ENCODE results near the gene DNAJB6.

Gene DNAJB6

GRCh38 chr7:157440346-157441022, 103.7 kb downstream of the DNAJB6 start:
- Histone ChIP-seq H3K4me1 (ENCODE audit: control insufficient read depth in 2 of 2, insufficient read depth in 1 of 2, low read depth in 1 of 2, low read length in 2 of 2) (peaks cover 2% of the 10 kb centered on the region in 2 donors), H3K27me3 (ENCODE audit: control insufficient read depth in 3 of 3, insufficient read depth in 3 of 3, low read depth in 1 of 3, low read length in 3 of 3) (no peaks in the 10 kb centered on the region), H3K4me2 (ENCODE audit: insufficient read depth, low read length, poor library complexity, severe bottlenecking) (no peak overlapping the region), H4K8ac (ENCODE audit: low read depth, low read length) (peak overlapping the region; percentile 17), H2BK5ac (ENCODE audit: low read length) (peak overlapping the region; percentile 66), H3K27ac (replicated peaks; ENCODE audit: low read length) (no peak overlapping the region), H4K91ac (ENCODE audit: low read depth, low read length, poor library complexity) (no peak overlapping the region), H2AFZ (ENCODE audit: low read length) (no peak overlapping the region), H3K9me3 (replicated peaks in 1 of 2; ENCODE audit: control insufficient read depth in 2 of 2, insufficient read depth in 1 of 2, low read depth in 1 of 2, low read length in 2 of 2) (peaks cover 11 to 33% of the 10 kb centered on the region in 2 donors), H3K18ac (ENCODE audit: low read length) (no peak overlapping the region), H3K79me1 (ENCODE audit: low read depth, low read length) (peaks cover 2% of the 10 kb centered on the region), H3K23ac (ENCODE audit: low read depth, low read length, poor library complexity) (no peak overlapping the region), H3K4ac (ENCODE audit: low read length) (no peak overlapping the region), H2AK5ac (ENCODE audit: low read depth, low read length) (no peak overlapping the region), H2BK12ac (ENCODE audit: low read length) (no peak overlapping the region), H3K4me3 (ENCODE audit: low read length in 2 of 2) (no peak overlapping the region), H2BK15ac (ENCODE audit: low read length) (no peak overlapping the region), H2BK120ac (ENCODE audit: low read depth, low read length) (no peak overlapping the region), H3K9ac (ENCODE audit: low read depth, low read length, poor library complexity) (no peak overlapping the region), H3K36me3 (replicated peaks in 1 of 2; ENCODE audit: control insufficient read depth in 2 of 2, insufficient read depth in 2 of 2, low read length in 2 of 2) (no peaks in the 10 kb centered on the region), H3K14ac (ENCODE audit: low read length) (no peak overlapping the region)
- WGBS, 2 donors (ENCODE audit: extremely low coverage in 2 of 2, insufficient read length in 2 of 2, insufficient replicate concordance in 1 of 2) = no CpG with 5 or more reads among the region's 22 CpGs
- DNase-seq (ENCODE audit: low spot score) = no peak

GRCh38 chr7:157441023-157441399, 104.2 kb downstream of the DNAJB6 start:
- peak overlapping the region; percentile 66 for H2BK5ac ChIP-seq (ENCODE audit: low read length)
- H3K36me3 ChIP-seq (replicated peaks in 1 of 2; ENCODE audit: control insufficient read depth in 2 of 2, insufficient read depth in 2 of 2, low read length in 2 of 2) = no peaks in the 10 kb centered on the region
- no peak overlapping the region for H3K9ac ChIP-seq (ENCODE audit: low read depth, low read length, poor library complexity)
- no peak overlapping the region for H3K4me3 ChIP-seq (ENCODE audit: low read length in 2 of 2)
- H3K79me1 ChIP-seq (ENCODE audit: low read depth, low read length) = peaks cover 2% of the 10 kb centered on the region
- no peak overlapping the region for H2BK15ac ChIP-seq (ENCODE audit: low read length)
- DNase-seq (ENCODE audit: low spot score) = no peak
- H3K18ac ChIP-seq (ENCODE audit: low read length) = no peak overlapping the region
- no peak overlapping the region for H2AFZ ChIP-seq (ENCODE audit: low read length)
- peaks cover 2% of the 10 kb centered on the region in 2 donors for H3K4me1 ChIP-seq (ENCODE audit: control insufficient read depth in 2 of 2, insufficient read depth in 1 of 2, low read depth in 1 of 2, low read length in 2 of 2)
- no CpG with 5 or more reads among the region's 17 CpGs for WGBS, 2 donors (ENCODE audit: extremely low coverage in 2 of 2, insufficient read length in 2 of 2, insufficient replicate concordance in 1 of 2)
- H3K23ac ChIP-seq (ENCODE audit: low read depth, low read length, poor library complexity) = no peak overlapping the region
- H2BK12ac ChIP-seq (ENCODE audit: low read length) = no peak overlapping the region
- no peak overlapping the region for H3K27ac ChIP-seq (replicated peaks; ENCODE audit: low read length)
- H4K8ac ChIP-seq (ENCODE audit: low read depth, low read length) = no peak overlapping the region
- H3K4me2 ChIP-seq (ENCODE audit: insufficient read depth, low read length, poor library complexity, severe bottlenecking) = no peak overlapping the region
- H3K4ac ChIP-seq (ENCODE audit: low read length) = no peak overlapping the region
- H4K91ac ChIP-seq (ENCODE audit: low read depth, low read length, poor library complexity) = no peak overlapping the region
- no peak overlapping the region for H2AK5ac ChIP-seq (ENCODE audit: low read depth, low read length)
- H2BK120ac ChIP-seq (ENCODE audit: low read depth, low read length) = no peak overlapping the region
- peak overlapping the region; percentile 39 for H3K14ac ChIP-seq (ENCODE audit: low read length)
- H3K27me3 ChIP-seq (ENCODE audit: control insufficient read depth in 3 of 3, insufficient read depth in 3 of 3, low read depth in 1 of 3, low read length in 3 of 3) = no peaks in the 10 kb centered on the region
- peaks cover 11 to 33% of the 10 kb centered on the region in 2 donors for H3K9me3 ChIP-seq (replicated peaks in 1 of 2; ENCODE audit: control insufficient read depth in 2 of 2, insufficient read depth in 1 of 2, low read depth in 1 of 2, low read length in 2 of 2)

DNA sequence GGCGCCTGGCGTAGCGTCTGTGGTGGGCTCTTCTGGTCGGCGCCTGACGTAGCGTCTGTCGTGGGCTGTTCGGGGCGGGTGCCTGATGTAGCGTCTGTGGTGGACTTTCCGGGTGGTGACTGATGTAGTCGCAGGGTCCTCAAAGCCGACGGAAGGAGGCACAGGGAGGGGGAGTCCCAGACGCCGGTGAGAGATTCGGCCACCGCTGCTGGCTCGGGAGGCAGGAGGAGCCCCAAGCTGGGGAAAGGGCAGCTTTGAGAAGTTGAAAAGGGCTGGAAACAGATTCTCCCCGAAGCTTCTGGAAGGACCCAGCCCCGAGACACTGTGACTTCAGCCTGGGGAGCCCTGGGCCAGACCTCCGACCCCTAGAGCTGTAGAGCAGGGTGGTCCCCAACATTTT, 105.7 kb downstream of the DNAJB6 start:
- no peak overlapping the region for H2AK5ac ChIP-seq (ENCODE audit: low read depth, low read length)
- H3K36me3 ChIP-seq (replicated peaks in 1 of 2; ENCODE audit: control insufficient read depth in 2 of 2, insufficient read depth in 2 of 2, low read length in 2 of 2) = no peaks in the 10 kb centered on the region
- H2BK12ac ChIP-seq (ENCODE audit: low read length) = no peak overlapping the region
- no peak overlapping the region for H3K4me2 ChIP-seq (ENCODE audit: insufficient read depth, low read length, poor library complexity, severe bottlenecking)
- H3K9ac ChIP-seq (ENCODE audit: low read depth, low read length, poor library complexity) = no peak overlapping the region
- no peak overlapping the region for H3K4me3 ChIP-seq (ENCODE audit: low read length in 2 of 2)
- H3K14ac ChIP-seq (ENCODE audit: low read length) = no peak overlapping the region
- no CpG with 5 or more reads among the region's 23 CpGs for WGBS, 2 donors (ENCODE audit: extremely low coverage in 2 of 2, insufficient read length in 2 of 2, insufficient replicate concordance in 1 of 2)
- H3K27ac ChIP-seq (replicated peaks; ENCODE audit: low read length) = no peak overlapping the region
- H3K23ac ChIP-seq (ENCODE audit: low read depth, low read length, poor library complexity) = no peak overlapping the region
- H3K4me1 ChIP-seq (ENCODE audit: control insufficient read depth in 2 of 2, insufficient read depth in 1 of 2, low read depth in 1 of 2, low read length in 2 of 2) = peaks cover 2% of the 10 kb centered on the region in 2 donors
- H2BK5ac ChIP-seq (ENCODE audit: low read length) = no peak overlapping the region
- peaks cover 11 to 33% of the 10 kb centered on the region in 2 donors for H3K9me3 ChIP-seq (replicated peaks in 1 of 2; ENCODE audit: control insufficient read depth in 2 of 2, insufficient read depth in 1 of 2, low read depth in 1 of 2, low read length in 2 of 2)
- no peak for DNase-seq (ENCODE audit: low spot score)
- no peak overlapping the region for H3K18ac ChIP-seq (ENCODE audit: low read length)
- no peak overlapping the region for H3K4ac ChIP-seq (ENCODE audit: low read length)
- no peak overlapping the region for H2BK15ac ChIP-seq (ENCODE audit: low read length)
- no peak overlapping the region for H2AFZ ChIP-seq (ENCODE audit: low read length)
- H4K91ac ChIP-seq (ENCODE audit: low read depth, low read length, poor library complexity) = no peak overlapping the region
- no peak overlapping the region for H2BK120ac ChIP-seq (ENCODE audit: low read depth, low read length)
- peaks cover 2% of the 10 kb centered on the region for H3K79me1 ChIP-seq (ENCODE audit: low read depth, low read length)
- no peaks in the 10 kb centered on the region for H3K27me3 ChIP-seq (ENCODE audit: control insufficient read depth in 3 of 3, insufficient read depth in 3 of 3, low read depth in 1 of 3, low read length in 3 of 3)
- no peak overlapping the region for H4K8ac ChIP-seq (ENCODE audit: low read depth, low read length)

DNA sequence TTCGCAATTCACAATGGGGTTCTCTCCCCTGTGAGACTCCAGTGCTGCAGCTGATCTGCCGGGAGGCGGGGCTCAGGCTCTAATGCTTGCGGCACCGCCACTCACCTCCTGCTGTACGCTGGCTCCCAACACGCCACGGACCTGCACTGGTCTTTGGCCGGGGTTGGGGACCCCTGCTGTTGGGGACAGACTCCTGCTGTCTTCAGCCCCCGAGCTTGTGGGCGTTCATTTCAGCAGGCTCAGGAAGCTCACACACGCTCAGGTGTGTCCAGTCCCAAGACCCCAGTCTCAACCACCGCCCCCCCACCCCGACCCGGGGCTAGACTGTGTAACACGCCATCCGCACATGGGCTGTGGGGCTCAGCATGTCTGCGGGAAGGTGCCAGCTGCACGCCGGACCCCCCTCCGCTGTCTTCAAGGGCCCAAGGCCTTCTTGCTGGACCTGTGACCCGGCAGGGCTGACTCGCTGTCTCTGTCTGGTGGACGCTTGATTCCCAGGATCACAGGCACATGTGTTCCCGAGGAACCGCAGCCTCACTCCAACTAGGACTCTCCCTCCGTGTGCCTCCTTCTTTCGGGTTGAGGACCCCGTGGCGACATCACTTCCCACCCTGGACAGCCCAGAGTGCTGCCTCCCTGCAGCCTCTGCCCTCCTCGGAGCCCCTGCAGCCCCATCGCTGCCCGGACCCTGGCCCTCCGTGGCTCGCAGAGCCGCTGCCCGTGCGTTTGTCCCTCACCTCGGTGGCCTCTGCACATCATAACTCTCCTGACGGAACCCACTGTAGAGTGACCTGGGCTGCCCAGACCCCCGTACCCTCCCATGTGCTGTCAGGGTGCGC, 106.4 kb downstream of the DNAJB6 start:
- Histone ChIP-seq H3K4me2 (ENCODE audit: insufficient read depth, low read length, poor library complexity, severe bottlenecking) (peak overlapping the region; percentile 11), H3K9ac (ENCODE audit: low read depth, low read length, poor library complexity) (no peak overlapping the region), H2BK15ac (ENCODE audit: low read length) (peak overlapping the region; percentile 55), H2BK5ac (ENCODE audit: low read length) (no peak overlapping the region), H3K27ac (replicated peaks; ENCODE audit: low read length) (no peak overlapping the region), H2AK5ac (ENCODE audit: low read depth, low read length) (peak overlapping the region; percentile 56), H3K27me3 (ENCODE audit: control insufficient read depth in 3 of 3, insufficient read depth in 3 of 3, low read depth in 1 of 3, low read length in 3 of 3) (no peaks in the 10 kb centered on the region), H3K14ac (ENCODE audit: low read length) (peak overlapping the region; percentile 82), H3K4ac (ENCODE audit: low read length) (no peak overlapping the region), H2AFZ (ENCODE audit: low read length) (no peak overlapping the region), H3K79me1 (ENCODE audit: low read depth, low read length) (peaks cover 2% of the 10 kb centered on the region), H2BK120ac (ENCODE audit: low read depth, low read length) (peak overlapping the region; percentile 50), H3K9me3 (replicated peaks in 1 of 2; ENCODE audit: control insufficient read depth in 2 of 2, insufficient read depth in 1 of 2, low read depth in 1 of 2, low read length in 2 of 2) (peaks cover 11 to 33% of the 10 kb centered on the region in 2 donors), H3K18ac (ENCODE audit: low read length) (peak overlapping the region; percentile 80), H4K8ac (ENCODE audit: low read depth, low read length) (no peak overlapping the region), H3K23ac (ENCODE audit: low read depth, low read length, poor library complexity) (peak overlapping the region; percentile 73), H3K4me1 (ENCODE audit: control insufficient read depth in 2 of 2, insufficient read depth in 1 of 2, low read depth in 1 of 2, low read length in 2 of 2) (no peaks in the 10 kb centered on the region), H3K4me3 (ENCODE audit: low read length in 2 of 2) (no peak overlapping the region), H2BK12ac (ENCODE audit: low read length) (no peak overlapping the region), H4K91ac (ENCODE audit: low read depth, low read length, poor library complexity) (no peak overlapping the region), H3K36me3 (replicated peaks in 1 of 2; ENCODE audit: control insufficient read depth in 2 of 2, insufficient read depth in 2 of 2, low read length in 2 of 2) (no peaks in the 10 kb centered on the region)
- no CpG with 5 or more reads among the region's 42 CpGs for WGBS, 2 donors (ENCODE audit: extremely low coverage in 2 of 2, insufficient read length in 2 of 2, insufficient replicate concordance in 1 of 2)
- DNase-seq (ENCODE audit: low spot score) = no peak

Data from neuronal stem cell (in vitro differentiated cells).